ENCODE measurements around the gene MSH3. TPM values are rescaled to one million over a fixed set of nuclear protein-coding genes. Genes with fewer than 3 reads are reported as not detected.

MSH3 gene
- polyA plus RNA-seq, 1 of the 3 experiments (the other 2 are of a cell fraction), result 3.5 TPM

- no peak for DNase-seq
- Histone ChIP-seq H3K79me2 (ENCODE audit: insufficient read depth) (peaks cover 27% of the 10 kb centered on the region), H3K9me3 (no peaks in the 10 kb centered on the region), H3K27ac (ENCODE audit: low read depth in 2 of 2, low read length in 1 of 2) (no peak overlapping the region), H3K9ac (no peak overlapping the region), H3K4me3 (ENCODE audit: low read depth in 2 of 2, low read length in 1 of 2) (no peak overlapping the region), H2AFZ (ENCODE audit: low read depth) (no peak overlapping the region), H3K36me3 (replicated peaks in 1 of 2; ENCODE audit: control insufficient read depth in 1 of 2, insufficient read depth in 2 of 2, low read length in 1 of 2) (peaks cover 52 to 67% of the 10 kb centered on the region in 2 experiments), H3F3A (replicated peaks; ENCODE audit: insufficient read depth) (peaks cover 8% of the 10 kb centered on the region), H4K20me1 (ENCODE audit: insufficient read depth) (no peaks in the 10 kb centered on the region), H3K4me2 (no peak overlapping the region), H3K4me1 (ENCODE audit: control insufficient read depth in 1 of 2, insufficient read depth in 2 of 2, low read depth in 1 of 2, low read length in 1 of 2) (no peaks in the 10 kb centered on the region), H3K9me2 (no peaks in the 10 kb centered on the region), H3K27me3 (ENCODE audit: insufficient read depth) (no peaks in the 10 kb centered on the region)
- POLR2A ChIA-PET, result no interaction called here
- CTCF ChIA-PET, result no interaction called here
- TF ChIP-seq RCOR1 (IDR thresholded peaks at IDR 0.05; ENCODE audit: low read length) (no peak), FOSL2 (IDR thresholded peaks at IDR 0.05; ENCODE audit: borderline replicate concordance, low read depth) (no peak), RXRA (IDR thresholded peaks at IDR 0.05; ENCODE audit: borderline replicate concordance, low read depth) (no peak), CTCF (IDR thresholded peaks at IDR 0.05) (no peak), REST (IDR thresholded peaks at IDR 0.05; ENCODE audit: low read depth, low read length) (no peak), NFIC (IDR thresholded peaks at IDR 0.05; ENCODE audit: borderline replicate concordance) (no peak), JUND (IDR thresholded peaks at IDR 0.05) (no peak)
- 25% methylated on average over 1 of the region's 1 CpG for WGBS (ENCODE audit: low lambda C conversion rate)
Observed at GRCh38 chr5:80662108-80662507, 7.7 kb downstream of the MSH3 start.

GRCh38 chr5:80665057-80665456, 10.6 kb downstream of the MSH3 start:
- H3K4me3 ChIP-seq (ENCODE audit: low read depth in 2 of 2, low read length in 1 of 2), result no peak overlapping the region
- ChIA-PET POLR2A (no interaction called here), CTCF (interaction anchor here (1.4 to 1.5 kb wide), 2 partner anchors 9 to 12 kb away, joined by 4 to 6 read pairs; no protein-coding TSS in a partner anchor)
- no peak for DNase-seq
- peaks cover 8% of the 10 kb centered on the region for H3F3A ChIP-seq (replicated peaks; ENCODE audit: insufficient read depth)
- TF ChIP-seq EP300 (IDR thresholded peaks at IDR 0.05; ENCODE audit: borderline replicate concordance in 1 of 2, low read depth in 1 of 2, low read length in 1 of 2) (peak in 1 of 2 experiments; percentile 48; a peak in 1 of 4 replicates), MEF2A (IDR thresholded peaks at IDR 0.05; ENCODE audit: borderline replicate concordance, low read depth) (no peak), NFIC (IDR thresholded peaks at IDR 0.05; ENCODE audit: borderline replicate concordance) (peak; percentile 57; the same call in 1 of the 2 replicates), TEAD4 (IDR thresholded peaks at IDR 0.05; ENCODE audit: borderline replicate concordance, insufficient read depth) (peak; percentile 64; the same call in 1 of the 2 replicates), FOXJ3 (CRISPR knock-in tag; IDR thresholded peaks at IDR 0.05) (no peak), IRF3 (IDR thresholded peaks at IDR 0.05; ENCODE audit: low read depth, low read length) (no peak), EZH2phosphoT487 (IDR thresholded peaks at IDR 0.05; ENCODE audit: borderline replicate concordance, low read depth) (no peak), MXI1 (IDR thresholded peaks at IDR 0.05; ENCODE audit: low read depth, low read length) (no peak), TCF12 (IDR thresholded peaks at IDR 0.05) (peak; percentile 67), POLR2AphosphoS5 (IDR thresholded peaks at IDR 0.05; ENCODE audit: low read depth, low read length) (no peak; the same call in 1 of the 2 replicates), MAX (IDR thresholded peaks at IDR 0.05; ENCODE audit: low read depth) (no peak), SIN3A (IDR thresholded peaks at IDR 0.05; ENCODE audit: borderline replicate concordance, low read depth, low read length) (no peak), JUND (IDR thresholded peaks at IDR 0.05) (peak; percentile 49; the same call in 1 of the 2 replicates), PBX3 (IDR thresholded peaks at IDR 0.05) (peak; percentile 67), RXRA (IDR thresholded peaks at IDR 0.05; ENCODE audit: borderline replicate concordance, low read depth) (peak; percentile 11; the same call in 1 of the 2 replicates)
- H2AFZ ChIP-seq (ENCODE audit: low read depth), result no peak overlapping the region
- no peaks in the 10 kb centered on the region for H3K9me2 ChIP-seq
- H3K4me1 ChIP-seq (ENCODE audit: control insufficient read depth in 1 of 2, insufficient read depth in 2 of 2, low read depth in 1 of 2, low read length in 1 of 2), result no peaks in the 10 kb centered on the region
- H4K20me1 ChIP-seq (ENCODE audit: insufficient read depth), result no peaks in the 10 kb centered on the region
- 64% methylated on average over 4 of the region's 4 CpGs for WGBS (ENCODE audit: low lambda C conversion rate)
- no peak overlapping the region for H3K4me2 ChIP-seq
- H3K9me3 ChIP-seq, result no peaks in the 10 kb centered on the region
- no peaks in the 10 kb centered on the region for H3K27me3 ChIP-seq (ENCODE audit: insufficient read depth)
- H3K79me2 ChIP-seq (ENCODE audit: insufficient read depth), result peaks cover 23% of the 10 kb centered on the region; the same call in 1 of the 2 replicates
- H3K9ac ChIP-seq, result no peak overlapping the region
- peaks cover 49 to 62% of the 10 kb centered on the region in 2 experiments for H3K36me3 ChIP-seq (replicated peaks in 1 of 2; ENCODE audit: control insufficient read depth in 1 of 2, insufficient read depth in 2 of 2, low read length in 1 of 2)
- peak overlapping the region in 1 of 2 experiments; percentile 37; a peak in 3 of 4 replicates for H3K27ac ChIP-seq (ENCODE audit: low read depth in 2 of 2, low read length in 1 of 2)
